GM23338 (cell line): Measurements from ENCODE around the gene TTC28. TPM values are rescaled to one million over a fixed set of nuclear protein-coding genes. Genes with fewer than 3 reads are reported as not detected.

Experiments
- ATAC-seq: fragments of 200-7000 bp; cut with Tn5 transposase; 3 replicates; pipeline ENCODE4 v1.9.1; 2020
- DNase-seq: peaks from one replicate; pipeline ENCODE4 v3.0.0-alpha.2; 2015; ENCODE audit warnings: low spot score
- H2AFZ ChIP-seq: fragments of 200-600 bp; sonication (generic); 2 replicates; pipeline ENCODE4 v1.8.0; 2016; ENCODE audit warnings: antibody characterized with exemption, mild to moderate bottlenecking, moderate library complexity
- H3F3A ChIP-seq: fragments of 200-600 bp; sonication (generic); replicated peaks from 2 replicates; pipeline ENCODE4 v1.8.0; 2017; ENCODE audit warnings: antibody characterized with exemption, mixed run types, low read depth
- H3K27ac ChIP-seq: fragments of 200-600 bp; sonication (generic); 2 replicates; pipeline ENCODE4 v1.6.1; 2016; ENCODE audit warnings: low read depth
- H3K27me3 ChIP-seq: fragments of 200-600 bp; sonication (generic); 2 replicates; pipeline ENCODE4 v1.8.0; 2016; ENCODE audit warnings: mild to moderate bottlenecking, mixed run types, moderate library complexity; ENCODE audit not compliant: insufficient read depth
- H3K36me3 ChIP-seq: fragments of 200-600 bp; sonication (generic); 2 replicates; pipeline ENCODE4 v1.8.0; 2016; ENCODE audit warnings: mild to moderate bottlenecking; ENCODE audit not compliant: insufficient read depth
- H3K4me1 ChIP-seq: fragments of 200-600 bp; sonication (generic); 2 replicates; pipeline ENCODE4 v1.8.0; 2016; ENCODE audit warnings: mild to moderate bottlenecking, moderate library complexity; ENCODE audit not compliant: insufficient read depth
- H3K4me2 ChIP-seq: fragments of 200-600 bp; sonication (generic); 2 replicates; pipeline ENCODE4 v1.7.1; 2017; ENCODE audit warnings: mixed run types
- H3K4me3 ChIP-seq: fragments of 200-600 bp; sonication (generic); 2 replicates; pipeline ENCODE4 v1.6.1; 2016; ENCODE audit warnings: mixed run types
- H3K79me2 ChIP-seq: fragments of 200-600 bp; sonication (generic); replicated peaks from 2 replicates; pipeline ENCODE4 v1.8.0; 2017; ENCODE audit warnings: mild to moderate bottlenecking; ENCODE audit not compliant: insufficient read depth
- H3K9me2 ChIP-seq: fragments of 200-600 bp; sonication (generic); 2 replicates; pipeline ENCODE4 v1.8.0; 2017; ENCODE audit not compliant: insufficient read depth
- H4K20me1 ChIP-seq: fragments of 200-600 bp; sonication (generic); replicated peaks from 2 replicates; pipeline ENCODE4 v1.8.0; 2017; ENCODE audit warnings: mild to moderate bottlenecking; ENCODE audit not compliant: insufficient read depth
- H3K27ac Mint-ChIP-seq: 2 replicates; pipeline ENCODE4 v1.8.0; 2020; ENCODE audit warnings: inconsistent platforms, mild to moderate bottlenecking, moderate library complexity, mixed read lengths
- H3K27me3 Mint-ChIP-seq: 3 replicates; pipeline ENCODE4 v1.8.0; 2022; ENCODE audit warnings: low read depth, mild to moderate bottlenecking, moderate library complexity, mixed read lengths, inconsistent platforms; ENCODE audit not compliant: insufficient read depth, poor library complexity
- H3K36me3 Mint-ChIP-seq: 3 replicates; pipeline ENCODE4 v1.8.0; 2021; ENCODE audit warnings: low read depth, mild to moderate bottlenecking, inconsistent platforms, moderate library complexity, mixed read lengths
- H3K4me1 Mint-ChIP-seq: 3 replicates; pipeline ENCODE4 v1.8.0; 2020; ENCODE audit warnings: mild to moderate bottlenecking, inconsistent platforms, mixed read lengths
- H3K4me3 Mint-ChIP-seq: 3 replicates; pipeline ENCODE4 v1.8.0; 2021; ENCODE audit warnings: moderate library complexity, mild to moderate bottlenecking, inconsistent platforms, mixed read lengths
- H3K9me3 Mint-ChIP-seq: 3 replicates; pipeline ENCODE4 v1.8.0; 2020; ENCODE audit warnings: moderate library complexity, mild to moderate bottlenecking, inconsistent platforms, mixed read lengths
- CREB1 ChIP-seq: fragments of 250-450 bp; sonication (Bioruptor Pico); IDR thresholded peaks from 2 replicates; pipeline ENCODE4 v1.5.0; 2020; ENCODE audit warnings: low read depth, mild to moderate bottlenecking, moderate library complexity
- EZH2 ChIP-seq: fragments of 200-600 bp; sonication (generic); IDR thresholded peaks from one replicate; pipeline ENCODE4 v1.8.0; 2017; ENCODE audit warnings: antibody characterized with exemption, mild to moderate bottlenecking, low read depth; ENCODE audit not compliant: unreplicated experiment
- JUNB ChIP-seq: IDR thresholded peaks from one replicate; pipeline ENCODE4 v1.6.1; 2016; ENCODE audit warnings: antibody characterized with exemption; ENCODE audit not compliant: unreplicated experiment
- NANOG ChIP-seq: IDR thresholded peaks from 2 replicates; pipeline ENCODE4 v1.6.1; 2016; ENCODE audit warnings: antibody characterized with exemption, borderline replicate concordance
- POLR2AphosphoS5 ChIP-seq: IDR thresholded peaks from 2 replicates; pipeline ENCODE4 v1.6.1; 2016; ENCODE audit warnings: antibody characterized with exemption, low read depth
- STAT1 ChIP-seq: IDR thresholded peaks from one replicate; pipeline ENCODE4 v1.6.1; 2016; ENCODE audit warnings: antibody characterized with exemption; ENCODE audit not compliant: unreplicated experiment
- ZNF462 ChIP-seq: fragments of 250-450 bp; sonication (Bioruptor Pico); IDR thresholded peaks from 2 replicates; pipeline ENCODE4 v1.5.0; 2020; ENCODE audit warnings: mild to moderate bottlenecking, moderate library complexity
- polyA plus RNA-seq: library from polyadenylated mRNA; unstranded; fragments of >200 nt; fragmentation: Nextera tagmentation; extraction: Ambion mirVana; gene quantifications from 2 replicates; pipeline ENCODE4 v1.2.1, GENCODE V29; 2016
- total RNA-seq: library from RNA; depleted of rRNA; stranded (reverse); fragments of >200 nt; shearing (Covaris generic); gene quantifications from 2 replicates; pipeline ENCODE4 v1.2.3, GENCODE V29; 2014
- TF ChIP-seq, protein P1 (sequence below): IDR thresholded peaks from 2 replicates; pipeline ENCODE4 v1.6.1; 2016; ENCODE audit warnings: antibody characterized with exemption
- TF ChIP-seq, protein P2 (sequence below), 2 experiments: fragments of 200-600 bp in 1 of 2; sonication (generic) in 1 of 2; conservative IDR thresholded peaks; 2 replicates each; pipeline versions ENCODE4 v1.5.1 to v1.6.1; 2016 to 2017; ENCODE audit warnings: antibody characterized with exemption in 2 of 2, low read depth in 2 of 2, mild to moderate bottlenecking in 2 of 2, moderate library complexity in 1 of 2
- TF ChIP-seq, protein P3 (sequence below): IDR thresholded peaks from one replicate; pipeline ENCODE4 v1.6.1; 2018; ENCODE audit warnings: antibody characterized with exemption; ENCODE audit not compliant: unreplicated experiment

The TTC28 gene
- total and polyA plus RNA-seq, 2 experiments from 2014 or later = 4.5 to 16.1 TPM

- TF ChIP-seq, protein P1, sequence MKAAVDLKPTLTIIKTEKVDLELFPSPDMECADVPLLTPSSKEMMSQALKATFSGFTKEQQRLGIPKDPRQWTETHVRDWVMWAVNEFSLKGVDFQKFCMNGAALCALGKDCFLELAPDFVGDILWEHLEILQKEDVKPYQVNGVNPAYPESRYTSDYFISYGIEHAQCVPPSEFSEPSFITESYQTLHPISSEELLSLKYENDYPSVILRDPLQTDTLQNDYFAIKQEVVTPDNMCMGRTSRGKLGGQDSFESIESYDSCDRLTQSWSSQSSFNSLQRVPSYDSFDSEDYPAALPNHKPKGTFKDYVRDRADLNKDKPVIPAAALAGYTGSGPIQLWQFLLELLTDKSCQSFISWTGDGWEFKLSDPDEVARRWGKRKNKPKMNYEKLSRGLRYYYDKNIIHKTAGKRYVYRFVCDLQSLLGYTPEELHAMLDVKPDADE = no peak
- TF ChIP-seq JUNB (no peak), CREB1 (CRISPR knock-in tag) (no peak), NANOG (no peak), POLR2AphosphoS5 (no peak), STAT1 (no peak), ZNF462 (CRISPR knock-in tag) (no peak), EZH2 (no peak)
- TF ChIP-seq, protein P2, sequence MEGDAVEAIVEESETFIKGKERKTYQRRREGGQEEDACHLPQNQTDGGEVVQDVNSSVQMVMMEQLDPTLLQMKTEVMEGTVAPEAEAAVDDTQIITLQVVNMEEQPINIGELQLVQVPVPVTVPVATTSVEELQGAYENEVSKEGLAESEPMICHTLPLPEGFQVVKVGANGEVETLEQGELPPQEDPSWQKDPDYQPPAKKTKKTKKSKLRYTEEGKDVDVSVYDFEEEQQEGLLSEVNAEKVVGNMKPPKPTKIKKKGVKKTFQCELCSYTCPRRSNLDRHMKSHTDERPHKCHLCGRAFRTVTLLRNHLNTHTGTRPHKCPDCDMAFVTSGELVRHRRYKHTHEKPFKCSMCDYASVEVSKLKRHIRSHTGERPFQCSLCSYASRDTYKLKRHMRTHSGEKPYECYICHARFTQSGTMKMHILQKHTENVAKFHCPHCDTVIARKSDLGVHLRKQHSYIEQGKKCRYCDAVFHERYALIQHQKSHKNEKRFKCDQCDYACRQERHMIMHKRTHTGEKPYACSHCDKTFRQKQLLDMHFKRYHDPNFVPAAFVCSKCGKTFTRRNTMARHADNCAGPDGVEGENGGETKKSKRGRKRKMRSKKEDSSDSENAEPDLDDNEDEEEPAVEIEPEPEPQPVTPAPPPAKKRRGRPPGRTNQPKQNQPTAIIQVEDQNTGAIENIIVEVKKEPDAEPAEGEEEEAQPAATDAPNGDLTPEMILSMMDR (conservative IDR thresholded peaks at IDR 0.05; ENCODE audit: low read depth in 2 of 2) = no peak
- TF ChIP-seq, protein P3, sequence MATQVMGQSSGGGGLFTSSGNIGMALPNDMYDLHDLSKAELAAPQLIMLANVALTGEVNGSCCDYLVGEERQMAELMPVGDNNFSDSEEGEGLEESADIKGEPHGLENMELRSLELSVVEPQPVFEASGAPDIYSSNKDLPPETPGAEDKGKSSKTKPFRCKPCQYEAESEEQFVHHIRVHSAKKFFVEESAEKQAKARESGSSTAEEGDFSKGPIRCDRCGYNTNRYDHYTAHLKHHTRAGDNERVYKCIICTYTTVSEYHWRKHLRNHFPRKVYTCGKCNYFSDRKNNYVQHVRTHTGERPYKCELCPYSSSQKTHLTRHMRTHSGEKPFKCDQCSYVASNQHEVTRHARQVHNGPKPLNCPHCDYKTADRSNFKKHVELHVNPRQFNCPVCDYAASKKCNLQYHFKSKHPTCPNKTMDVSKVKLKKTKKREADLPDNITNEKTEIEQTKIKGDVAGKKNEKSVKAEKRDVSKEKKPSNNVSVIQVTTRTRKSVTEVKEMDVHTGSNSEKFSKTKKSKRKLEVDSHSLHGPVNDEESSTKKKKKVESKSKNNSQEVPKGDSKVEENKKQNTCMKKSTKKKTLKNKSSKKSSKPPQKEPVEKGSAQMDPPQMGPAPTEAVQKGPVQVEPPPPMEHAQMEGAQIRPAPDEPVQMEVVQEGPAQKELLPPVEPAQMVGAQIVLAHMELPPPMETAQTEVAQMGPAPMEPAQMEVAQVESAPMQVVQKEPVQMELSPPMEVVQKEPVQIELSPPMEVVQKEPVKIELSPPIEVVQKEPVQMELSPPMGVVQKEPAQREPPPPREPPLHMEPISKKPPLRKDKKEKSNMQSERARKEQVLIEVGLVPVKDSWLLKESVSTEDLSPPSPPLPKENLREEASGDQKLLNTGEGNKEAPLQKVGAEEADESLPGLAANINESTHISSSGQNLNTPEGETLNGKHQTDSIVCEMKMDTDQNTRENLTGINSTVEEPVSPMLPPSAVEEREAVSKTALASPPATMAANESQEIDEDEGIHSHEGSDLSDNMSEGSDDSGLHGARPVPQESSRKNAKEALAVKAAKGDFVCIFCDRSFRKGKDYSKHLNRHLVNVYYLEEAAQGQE = no peak
- Histone ChIP-seq H3K4me2 (no peak overlapping the region), H2AFZ (no peak overlapping the region), H3K4me1 (peaks cover 16% of the 10 kb centered on the region), H3F3A (no peaks in the 10 kb centered on the region), H3K79me2 (no peaks in the 10 kb centered on the region), H3K27me3 (no peaks in the 10 kb centered on the region), H3K27ac (no peak overlapping the region), H3K9me2 (no peaks in the 10 kb centered on the region), H3K36me3 (no peaks in the 10 kb centered on the region), H4K20me1 (no peaks in the 10 kb centered on the region), H3K4me3 (no peak overlapping the region)
- DNase-seq (no peak), ATAC-seq (no peak)
- Mint-ChIP-seq H3K27ac (no peak overlapping the region), H3K27me3 (no peaks in the 10 kb centered on the region), H3K9me3 (no peaks in the 10 kb centered on the region), H3K4me1 (peaks cover 26% of the 10 kb centered on the region), H3K36me3 (no peaks in the 10 kb centered on the region), H3K4me3 (no peak overlapping the region)
Measured at GRCh38 chr22:28229566-28230485, 449.8 kb downstream of the TTC28 start.
